Activated T-cell treated with anti-CD3 and anti-CD28 coated beads, Interleukin-2, amount 50 U/mL, for 4 hours (primary cell): ENCODE results near the gene ARHGAP9. TPM values are rescaled to one million over a fixed set of nuclear protein-coding genes. Genes with fewer than 3 reads are reported as not detected.

Experiments
- total RNA-seq, 3 donors: library from RNA; stranded (reverse); gene quantifications; one replicate each; pipeline ENCODE4 v1.2.1, GENCODE V29; 2021

ARHGAP9 gene
- total RNA-seq, 3 donors from 2014 or later, result 54.5 to 64.6 (median 57.7) TPM

Other genes with a start within 250 kb of the ARHGAP9 start
- gene STAC3, start 228.7 kb downstream of the ARHGAP9 start, total RNA-seq, result 1 to 10 TPM; 1.4 to 2.2 (median 1.7) TPM
- 10 to 100 TPM; 21.9 to 25.2 (median 22.3) TPM for gene R3HDM2, start 48.8 kb downstream of the ARHGAP9 start, total RNA-seq
- gene INHBC, start 45.1 kb downstream of the ARHGAP9 start, total RNA-seq, result under 1 TPM in 2 of 3 donors, not detected in 1; 0.14 to 0.15 TPM
- gene INHBE, start 24.6 kb downstream of the ARHGAP9 start, total RNA-seq, result under 1 TPM in 2 of 3 donors, not detected in 1; 0.24 to 0.27 TPM
- 1 to 10 TPM in 1 of 3 donors, under 1 TPM in 2; 0.46 to 1.7 (median 0.65) TPM for gene GLI1, start 20.1 kb downstream of the ARHGAP9 start, total RNA-seq
- gene MARS1, start 8.2 kb upstream of the ARHGAP9 start, total RNA-seq, result 100 to 1,000 TPM; 505 to 565 (median 534) TPM
- 10 to 100 TPM in 2 of 3 donors, 1 to 10 TPM in 1; 9.2 to 12.2 (median 10.8) TPM for gene DDIT3, start 40.6 kb upstream of the ARHGAP9 start, total RNA-seq
- gene MBD6, start 43.0 kb upstream of the ARHGAP9 start, total RNA-seq, result 10 to 100 TPM; 56.3 to 59.4 (median 57.5) TPM
- gene DCTN2, start 67.3 kb upstream of the ARHGAP9 start, total RNA-seq, result 10 to 100 TPM; 72.3 to 84.3 (median 74.6) TPM
- under 1 TPM; 0.56 to 0.98 (median 0.68) TPM for gene KIF5A, start 70.2 kb upstream of the ARHGAP9 start, total RNA-seq
- gene PIP4K2C, start 111.3 kb upstream of the ARHGAP9 start, total RNA-seq, result 10 to 100 TPM; 28.6 to 32.0 (median 29.1) TPM
- 10 to 100 TPM; 15.9 to 18.6 (median 17.0) TPM for gene DTX3, start 125.0 kb upstream of the ARHGAP9 start, total RNA-seq
- 1 to 10 TPM in 1 of 3 donors, under 1 TPM in 2; 0.56 to 1.6 (median 0.65) TPM for gene ARHGEF25, start 131.6 kb upstream of the ARHGAP9 start, total RNA-seq
- gene B4GALNT1, start 153.3 kb upstream of the ARHGAP9 start, total RNA-seq, result 1 to 10 TPM; 3.2 to 4.6 (median 3.6) TPM
- 100 to 1,000 TPM in 2 of 3 donors, 10 to 100 TPM in 1; 86.4 to 108 (median 101) TPM for gene OS9, start 214.3 kb upstream of the ARHGAP9 start, total RNA-seq